ENCODE measurements around the gene MACROD2. TPM values are rescaled to one million over a fixed set of nuclear protein-coding genes. Genes with fewer than 3 reads are reported as not detected.

Gene MACROD2
- polyA plus RNA-seq, 1 donor = 5.4 TPM

- Histone ChIP-seq H3K4me1 (ENCODE audit: control insufficient read depth, insufficient read depth, low read length) (peaks cover 28% of the 10 kb centered on the region), H3K36me3 (ENCODE audit: control insufficient read depth, insufficient read depth, low read length) (no peaks in the 10 kb centered on the region), H3K9me3 (ENCODE audit: control insufficient read depth, low read depth, low read length) (no peaks in the 10 kb centered on the region), H3K4me3 (ENCODE audit: low read length) (no peak overlapping the region), H3K27ac (ENCODE audit: low read length) (peak overlapping the region; percentile 4), H3K27me3 (ENCODE audit: control insufficient read depth, insufficient read depth, low read length) (no peaks in the 10 kb centered on the region)
- DNase-seq = peak in 1 of 2 donors; percentile 35
- WGBS (ENCODE audit: insufficient coverage, low lambda C conversion rate) = 90% methylated on average over 2 of the region's 10 CpGs
Measured at GRCh38 chr20:14790771-14791620, 795.7 kb downstream of the MACROD2 start.

DNA sequence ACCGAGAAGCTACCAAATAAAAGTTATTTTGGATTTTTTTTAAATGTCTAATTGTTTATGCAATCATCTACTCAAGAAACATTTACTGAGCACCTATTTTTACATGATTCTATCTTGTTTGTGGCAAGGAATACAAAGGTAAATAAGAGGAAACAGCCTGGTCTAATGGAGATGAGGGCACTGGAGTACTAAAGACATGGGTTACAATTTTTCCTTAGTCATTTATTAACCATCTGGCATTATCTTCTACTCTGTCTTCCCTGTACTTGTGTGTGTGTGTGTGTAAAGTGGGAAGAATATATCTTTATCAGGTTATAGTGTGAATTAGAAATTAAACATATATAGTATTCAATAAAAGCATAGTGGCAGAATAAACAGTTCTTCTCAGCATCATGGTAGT is 797.6 kb downstream of the MACROD2 start:
- WGBS (ENCODE audit: insufficient coverage, low lambda C conversion rate) = no CpG with 5 or more reads among the region's 1 CpG
- peak in 1 of 2 donors; percentile 18 for DNase-seq

GRCh38 chr20:14799545-14800216 is 804.4 kb downstream of the MACROD2 start:
- Histone ChIP-seq H3K27me3 (ENCODE audit: control insufficient read depth, insufficient read depth, low read length) (no peaks in the 10 kb centered on the region), H3K27ac (ENCODE audit: low read length) (no peak overlapping the region), H3K4me1 (ENCODE audit: control insufficient read depth, insufficient read depth, low read length) (no peaks in the 10 kb centered on the region), H3K9me3 (ENCODE audit: control insufficient read depth, low read depth, low read length) (no peaks in the 10 kb centered on the region), H3K4me3 (ENCODE audit: low read length) (no peak overlapping the region), H3K36me3 (ENCODE audit: control insufficient read depth, insufficient read depth, low read length) (no peaks in the 10 kb centered on the region)
- DNase-seq = no peak
- 17% methylated on average over 1 of the region's 5 CpGs for WGBS (ENCODE audit: insufficient coverage, low lambda C conversion rate)

More for the DNA sequence above, 797.6 kb downstream of the MACROD2 start:
- Histone ChIP-seq H3K27me3 (ENCODE audit: control insufficient read depth, insufficient read depth, low read length) (no peaks in the 10 kb centered on the region), H3K36me3 (ENCODE audit: control insufficient read depth, insufficient read depth, low read length) (no peaks in the 10 kb centered on the region), H3K9me3 (ENCODE audit: control insufficient read depth, low read depth, low read length) (no peaks in the 10 kb centered on the region), H3K4me1 (ENCODE audit: control insufficient read depth, insufficient read depth, low read length) (peaks cover 25% of the 10 kb centered on the region), H3K4me3 (ENCODE audit: low read length) (no peak overlapping the region), H3K27ac (ENCODE audit: low read length) (no peak overlapping the region)

DNA sequence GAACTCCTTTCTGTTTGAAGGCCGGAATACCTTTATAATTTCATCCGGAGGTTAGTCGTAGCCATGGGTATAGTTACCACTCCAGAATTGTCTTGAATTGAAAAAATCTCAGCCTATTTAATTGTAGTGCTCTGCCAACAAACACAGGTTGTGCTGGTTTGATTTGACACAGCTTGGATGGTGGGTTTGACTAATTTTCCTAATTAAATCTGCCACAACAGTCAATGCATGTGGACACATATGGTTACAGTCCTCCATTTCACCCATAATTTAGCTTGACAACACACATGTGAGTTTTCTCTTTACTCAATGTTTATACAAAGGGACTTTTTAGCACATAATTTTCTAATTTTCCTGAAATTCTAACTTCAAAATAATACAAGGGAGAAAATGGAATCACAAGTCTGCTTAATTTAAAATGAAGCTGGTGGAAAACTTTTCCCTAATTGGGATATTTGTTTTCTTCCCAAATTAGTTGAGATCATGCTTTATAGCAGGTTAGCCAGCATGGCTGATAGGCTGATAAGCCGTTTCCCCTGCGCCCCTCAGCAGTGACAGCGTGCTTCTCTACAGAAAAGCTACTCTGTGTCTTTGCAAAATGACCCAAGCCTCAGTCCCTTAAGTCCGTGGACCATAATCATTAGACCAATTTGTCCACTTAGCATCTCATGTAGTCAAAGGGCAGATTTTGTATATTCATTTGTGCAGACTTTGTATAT is 805.5 kb downstream of the MACROD2 start:
- DNase-seq = no peak
- no peak overlapping the region for H3K4me3 ChIP-seq (ENCODE audit: low read length)
- H3K9me3 ChIP-seq (ENCODE audit: control insufficient read depth, low read depth, low read length) = no peaks in the 10 kb centered on the region
- H3K4me1 ChIP-seq (ENCODE audit: control insufficient read depth, insufficient read depth, low read length) = no peaks in the 10 kb centered on the region
- H3K27ac ChIP-seq (ENCODE audit: low read length) = no peak overlapping the region
- H3K36me3 ChIP-seq (ENCODE audit: control insufficient read depth, insufficient read depth, low read length) = no peaks in the 10 kb centered on the region
- no peaks in the 10 kb centered on the region for H3K27me3 ChIP-seq (ENCODE audit: control insufficient read depth, insufficient read depth, low read length)
- 100% methylated on average over 1 of the region's 7 CpGs for WGBS (ENCODE audit: insufficient coverage, low lambda C conversion rate)

GRCh38 chr20:14801591-14802325 is 806.4 kb downstream of the MACROD2 start:
- 100% methylated on average over 2 of the region's 5 CpGs for WGBS (ENCODE audit: insufficient coverage, low lambda C conversion rate)
- no peaks in the 10 kb centered on the region for H3K9me3 ChIP-seq (ENCODE audit: control insufficient read depth, low read depth, low read length)
- no peaks in the 10 kb centered on the region for H3K27me3 ChIP-seq (ENCODE audit: control insufficient read depth, insufficient read depth, low read length)
- no peak overlapping the region for H3K27ac ChIP-seq (ENCODE audit: low read length)
- no peaks in the 10 kb centered on the region for H3K4me1 ChIP-seq (ENCODE audit: control insufficient read depth, insufficient read depth, low read length)
- H3K36me3 ChIP-seq (ENCODE audit: control insufficient read depth, insufficient read depth, low read length) = no peaks in the 10 kb centered on the region
- H3K4me3 ChIP-seq (ENCODE audit: low read length) = no peak overlapping the region
- DNase-seq = no peak

GRCh38 chr20:14807224-14807623 is 811.9 kb downstream of the MACROD2 start:
- no peaks in the 10 kb centered on the region for H3K36me3 ChIP-seq (ENCODE audit: control insufficient read depth, insufficient read depth, low read length)
- H3K27ac ChIP-seq (ENCODE audit: low read length) = no peak overlapping the region
- no peaks in the 10 kb centered on the region for H3K27me3 ChIP-seq (ENCODE audit: control insufficient read depth, insufficient read depth, low read length)
- DNase-seq = no peak
- no peak overlapping the region for H3K4me3 ChIP-seq (ENCODE audit: low read length)
- H3K4me1 ChIP-seq (ENCODE audit: control insufficient read depth, insufficient read depth, low read length) = no peaks in the 10 kb centered on the region
- no CpG with 5 or more reads among the region's 2 CpGs for WGBS (ENCODE audit: insufficient coverage, low lambda C conversion rate)
- H3K9me3 ChIP-seq (ENCODE audit: control insufficient read depth, low read depth, low read length) = no peaks in the 10 kb centered on the region

- H3K36me3 ChIP-seq (ENCODE audit: control insufficient read depth, insufficient read depth, low read length) = no peaks in the 10 kb centered on the region
- H3K27ac ChIP-seq (ENCODE audit: low read length) = no peak overlapping the region
- H3K4me1 ChIP-seq (ENCODE audit: control insufficient read depth, insufficient read depth, low read length) = no peaks in the 10 kb centered on the region
- H3K27me3 ChIP-seq (ENCODE audit: control insufficient read depth, insufficient read depth, low read length) = no peaks in the 10 kb centered on the region
- no peaks in the 10 kb centered on the region for H3K9me3 ChIP-seq (ENCODE audit: control insufficient read depth, low read depth, low read length)
- 80% methylated on average over 2 of the region's 2 CpGs for WGBS (ENCODE audit: insufficient coverage, low lambda C conversion rate)
- no peak for DNase-seq
- no peak overlapping the region for H3K4me3 ChIP-seq (ENCODE audit: low read length)
Measured at GRCh38 chr20:14815340-14815739, 820.0 kb downstream of the MACROD2 start.

- no peaks in the 10 kb centered on the region for H3K27me3 ChIP-seq (ENCODE audit: control insufficient read depth, insufficient read depth, low read length)
- no peak for DNase-seq
- WGBS (ENCODE audit: insufficient coverage, low lambda C conversion rate) = 86% methylated on average over 1 of the region's 1 CpG
- H3K4me3 ChIP-seq (ENCODE audit: low read length) = no peak overlapping the region
- no peaks in the 10 kb centered on the region for H3K36me3 ChIP-seq (ENCODE audit: control insufficient read depth, insufficient read depth, low read length)
- H3K4me1 ChIP-seq (ENCODE audit: control insufficient read depth, insufficient read depth, low read length) = no peaks in the 10 kb centered on the region
- H3K9me3 ChIP-seq (ENCODE audit: control insufficient read depth, low read depth, low read length) = no peaks in the 10 kb centered on the region
- H3K27ac ChIP-seq (ENCODE audit: low read length) = no peak overlapping the region
Measured at GRCh38 chr20:14816471-14816870, 821.2 kb downstream of the MACROD2 start.

DNA sequence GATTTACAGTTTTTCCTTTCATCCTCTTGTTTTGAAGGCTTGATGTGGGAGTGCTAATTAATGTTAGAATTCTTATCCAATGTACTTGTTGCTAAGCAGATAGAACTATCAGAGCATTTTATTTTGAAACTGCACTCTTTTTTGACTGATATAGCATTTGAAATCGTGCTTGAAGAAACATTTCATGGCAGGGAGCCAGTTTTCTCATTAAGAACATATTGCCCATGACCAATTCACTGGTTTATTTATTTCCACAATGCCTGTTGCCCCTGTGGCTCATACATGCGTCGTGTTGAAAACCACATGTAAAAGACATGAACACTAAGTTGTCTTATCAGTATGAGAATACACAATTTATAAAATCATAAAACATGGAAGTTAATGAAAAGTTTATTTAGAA is 821.8 kb downstream of the MACROD2 start:
- no peaks in the 10 kb centered on the region for H3K9me3 ChIP-seq (ENCODE audit: control insufficient read depth, low read depth, low read length)
- H3K36me3 ChIP-seq (ENCODE audit: control insufficient read depth, insufficient read depth, low read length) = no peaks in the 10 kb centered on the region
- H3K27me3 ChIP-seq (ENCODE audit: control insufficient read depth, insufficient read depth, low read length) = no peaks in the 10 kb centered on the region
- WGBS (ENCODE audit: insufficient coverage, low lambda C conversion rate) = 60% methylated on average over 1 of the region's 3 CpGs
- H3K4me1 ChIP-seq (ENCODE audit: control insufficient read depth, insufficient read depth, low read length) = no peaks in the 10 kb centered on the region
- no peak overlapping the region for H3K4me3 ChIP-seq (ENCODE audit: low read length)
- no peak overlapping the region for H3K27ac ChIP-seq (ENCODE audit: low read length)
- no peak for DNase-seq

DNA sequence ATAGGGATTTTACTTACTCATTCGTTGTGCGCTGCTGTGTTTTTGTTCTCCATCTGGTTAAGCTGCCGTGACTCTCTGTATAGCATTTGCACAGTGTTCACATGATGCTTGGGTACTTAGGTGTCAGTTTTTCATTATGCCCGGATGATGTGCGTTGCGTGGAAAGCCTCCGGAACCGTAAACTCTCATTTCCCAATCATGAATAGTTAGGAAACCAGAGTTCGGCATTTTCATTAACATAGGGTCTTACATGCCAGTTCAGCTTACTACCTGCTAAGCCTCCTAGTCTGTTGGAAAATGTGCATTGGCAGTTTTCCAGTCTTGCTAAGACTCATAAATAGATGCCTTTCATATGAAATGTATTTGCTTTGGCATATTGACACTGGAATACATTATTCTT is 825.5 kb downstream of the MACROD2 start:
- H3K27ac ChIP-seq (ENCODE audit: low read length) = no peak overlapping the region
- H3K4me1 ChIP-seq (ENCODE audit: control insufficient read depth, insufficient read depth, low read length) = no peaks in the 10 kb centered on the region
- H3K27me3 ChIP-seq (ENCODE audit: control insufficient read depth, insufficient read depth, low read length) = no peaks in the 10 kb centered on the region
- no peaks in the 10 kb centered on the region for H3K36me3 ChIP-seq (ENCODE audit: control insufficient read depth, insufficient read depth, low read length)
- no peak overlapping the region for H3K4me3 ChIP-seq (ENCODE audit: low read length)
- H3K9me3 ChIP-seq (ENCODE audit: control insufficient read depth, low read depth, low read length) = no peaks in the 10 kb centered on the region
- no CpG with 5 or more reads among the region's 9 CpGs for WGBS (ENCODE audit: insufficient coverage, low lambda C conversion rate)
- no peak for DNase-seq
